ENCODE data around the gene LAMP1. TPM values are rescaled to one million over a fixed set of nuclear protein-coding genes. Genes with fewer than 3 reads are reported as not detected.
"Not testable (repeated sequence)": the region's sequence is repeated elsewhere in the genome, so short reads cannot be mapped to it uniquely, and the experiment has no call there.

Gene LAMP1
- total RNA-seq (86.9 TPM), polyA plus RNA-seq (10 to 100 TPM; 19.3 to 25.9 (median 22.3) TPM)

GRCh38 chr13:113296823-113297369, at the start of gene LAMP1:
TSS of gene LAMP1 (plus strand) at chr13:113297239. CDS start at chr13:113297435, 196 bp downstream.
- peaks cover 16 to 52% (median 36%) of the 10 kb centered on the region in 4 donors for H3K4me1 Mint-ChIP-seq

GRCh38 chr13:113252516-113253095, 44.4 kb upstream of the LAMP1 start:
- H3K27me3 ChIP-seq (ENCODE audit: control insufficient read depth, insufficient read depth, low read length): no peaks in the 10 kb centered on the region
- Mint-ChIP-seq H3K4me1 (peaks cover 0 to 4% (median 0%) of the 10 kb centered on the region in 4 donors), H3K36me3 (peaks cover 62% of the 10 kb centered on the region), H3K9me3 (no peaks in the 10 kb centered on the region), H3K27ac (no peak overlapping the region), H3K4me3 (no peak overlapping the region), H3K27me3 (no peaks in the 10 kb centered on the region)
- no peaks in the 10 kb centered on the region for H3K4me1 ChIP-seq (ENCODE audit: control insufficient read depth, insufficient read depth, low read length, poor library complexity, severe bottlenecking)
- no peak for ATAC-seq (ENCODE audit: low read depth in 2 of 2)
- no peak for DNase-seq
- no peak overlapping the region for H3K4me3 ChIP-seq (ENCODE audit: low read depth, low read length)
- H3K27ac ChIP-seq (ENCODE audit: insufficient read depth, low read length, poor library complexity, severe bottlenecking): no peak overlapping the region
- peaks cover 94% of the 10 kb centered on the region for H3K36me3 ChIP-seq (ENCODE audit: control insufficient read depth, insufficient read depth, low read length)
- no peaks in the 10 kb centered on the region for H3K9me3 ChIP-seq (ENCODE audit: control insufficient read depth in 2 of 2, low read length in 2 of 2)

More at GRCh38 chr13:113296823-113297369, at the start of gene LAMP1:
- DNase-seq (peak; percentile 97 to 99 (median 98)), ATAC-seq (ENCODE audit: low read depth in 2 of 2) (peak; percentile 87)
- peak within 1 kb of the TSS; percentile 100 for H3K27ac Mint-ChIP-seq
- H3K4me3 Mint-ChIP-seq: peak within 1 kb of the TSS; percentile 94 to 99 (median 97)
- peaks cover 46% of the 10 kb centered on the region for H3K27me3 Mint-ChIP-seq
- Histone ChIP-seq H3K4me1 (ENCODE audit: control insufficient read depth, insufficient read depth, low read length, poor library complexity, severe bottlenecking) (peaks cover 35% of the 10 kb centered on the region), H3K4me3 (ENCODE audit: low read depth, low read length) (peak within 1 kb of the TSS; percentile 82), H3K27me3 (ENCODE audit: control insufficient read depth, insufficient read depth, low read length) (peaks cover 8% of the 10 kb centered on the region), H3K27ac (ENCODE audit: insufficient read depth, low read length, poor library complexity, severe bottlenecking) (peak within 1 kb of the TSS; percentile 84), H3K36me3 (ENCODE audit: control insufficient read depth, insufficient read depth, low read length) (no peaks in the 10 kb centered on the region), H3K9me3 (ENCODE audit: control insufficient read depth in 2 of 2, low read length in 2 of 2) (no peaks in the 10 kb centered on the region)
- H3K9me3 Mint-ChIP-seq: peaks cover 0 to 9% (median 0%) of the 10 kb centered on the region in 7 donors
- H3K36me3 Mint-ChIP-seq: peaks cover 7% of the 10 kb centered on the region

DNA sequence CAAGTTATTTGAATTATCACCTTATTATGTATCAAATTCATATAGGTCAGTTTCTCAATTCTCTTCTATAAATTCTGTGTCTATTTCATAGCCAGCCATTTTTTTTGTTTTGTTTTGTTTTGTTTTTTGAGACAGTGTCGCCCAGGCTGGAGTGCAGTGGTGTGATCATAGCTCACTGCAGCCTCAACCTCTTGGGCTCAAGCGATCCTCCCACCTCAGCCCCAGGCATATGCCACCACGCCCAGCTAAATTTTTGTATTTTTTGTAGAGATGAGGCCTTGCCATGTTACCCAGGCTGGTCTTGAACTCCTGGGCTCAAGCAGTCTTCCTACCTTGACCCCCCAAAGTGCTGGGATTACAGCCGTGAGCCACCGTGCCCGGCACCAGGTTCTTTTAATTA, 39.1 kb upstream of the LAMP1 start:
- H3K4me1 Mint-ChIP-seq; H3K27me3 Mint-ChIP-seq; H3K9me3 Mint-ChIP-seq; H3K4me3 Mint-ChIP-seq; DNase-seq; H3K27ac ChIP-seq (ENCODE audit: insufficient read depth, low read length, poor library complexity, severe bottlenecking); H3K4me1 ChIP-seq (ENCODE audit: control insufficient read depth, insufficient read depth, low read length, poor library complexity, severe bottlenecking); H3K27ac Mint-ChIP-seq; H3K4me3 ChIP-seq (ENCODE audit: low read depth, low read length); H3K27me3 ChIP-seq (ENCODE audit: control insufficient read depth, insufficient read depth, low read length); ATAC-seq (ENCODE audit: low read depth in 2 of 2); H3K9me3 ChIP-seq (ENCODE audit: control insufficient read depth in 2 of 2, low read length in 2 of 2): not testable (repeated sequence)
- H3K36me3 Mint-ChIP-seq: peaks cover 46% of the 10 kb centered on the region
- peaks cover 81% of the 10 kb centered on the region for H3K36me3 ChIP-seq (ENCODE audit: control insufficient read depth, insufficient read depth, low read length)

- no peaks in the 10 kb centered on the region for H3K4me1 ChIP-seq (ENCODE audit: control insufficient read depth, insufficient read depth, low read length, poor library complexity, severe bottlenecking)
- H3K9me3 ChIP-seq (ENCODE audit: control insufficient read depth in 2 of 2, low read length in 2 of 2): no peaks in the 10 kb centered on the region
- Mint-ChIP-seq H3K27me3 (no peaks in the 10 kb centered on the region), H3K27ac (no peak overlapping the region), H3K36me3 (peaks cover 46% of the 10 kb centered on the region), H3K4me3 (peak overlapping the region in 1 of 4 donors; percentile 35), H3K4me1 (peaks cover 0 to 7% (median 1%) of the 10 kb centered on the region in 4 donors), H3K9me3 (no peaks in the 10 kb centered on the region)
- no peaks in the 10 kb centered on the region for H3K27me3 ChIP-seq (ENCODE audit: control insufficient read depth, insufficient read depth, low read length)
- H3K4me3 ChIP-seq (ENCODE audit: low read depth, low read length): no peak overlapping the region
- DNase-seq: no peak
- H3K27ac ChIP-seq (ENCODE audit: insufficient read depth, low read length, poor library complexity, severe bottlenecking): no peak overlapping the region
- peaks cover 78% of the 10 kb centered on the region for H3K36me3 ChIP-seq (ENCODE audit: control insufficient read depth, insufficient read depth, low read length)
- ATAC-seq (ENCODE audit: low read depth in 2 of 2): no peak
Observed at GRCh38 chr13:113258321-113259054, 38.6 kb upstream of the LAMP1 start.

- no peak overlapping the region for H3K4me3 Mint-ChIP-seq
- no peaks in the 10 kb centered on the region for H3K9me3 ChIP-seq (ENCODE audit: control insufficient read depth in 2 of 2, low read length in 2 of 2)
- H3K27me3 ChIP-seq (ENCODE audit: control insufficient read depth, insufficient read depth, low read length): no peaks in the 10 kb centered on the region
- ATAC-seq (ENCODE audit: low read depth in 2 of 2) (no peak), DNase-seq (no peak)
- H3K27me3 Mint-ChIP-seq: no peaks in the 10 kb centered on the region
- peaks cover 72% of the 10 kb centered on the region for H3K36me3 ChIP-seq (ENCODE audit: control insufficient read depth, insufficient read depth, low read length)
- H3K27ac Mint-ChIP-seq: no peak overlapping the region
- H3K4me1 Mint-ChIP-seq: peaks cover 0 to 7% (median 2%) of the 10 kb centered on the region in 4 donors
- peaks cover 33% of the 10 kb centered on the region for H3K36me3 Mint-ChIP-seq
- H3K9me3 Mint-ChIP-seq: no peaks in the 10 kb centered on the region
- no peaks in the 10 kb centered on the region for H3K4me1 ChIP-seq (ENCODE audit: control insufficient read depth, insufficient read depth, low read length, poor library complexity, severe bottlenecking)
- H3K27ac ChIP-seq (ENCODE audit: insufficient read depth, low read length, poor library complexity, severe bottlenecking): no peak overlapping the region
- H3K4me3 ChIP-seq (ENCODE audit: low read depth, low read length): no peak overlapping the region
Observed at GRCh38 chr13:113260996-113261395, 36.0 kb upstream of the LAMP1 start.

- not testable (repeated sequence) for H3K4me3 Mint-ChIP-seq; H3K27ac ChIP-seq (ENCODE audit: insufficient read depth, low read length, poor library complexity, severe bottlenecking); H3K27me3 Mint-ChIP-seq; H3K9me3 ChIP-seq (ENCODE audit: control insufficient read depth in 2 of 2, low read length in 2 of 2); ATAC-seq (ENCODE audit: low read depth in 2 of 2); H3K4me1 Mint-ChIP-seq; H3K27ac Mint-ChIP-seq; H3K4me1 ChIP-seq (ENCODE audit: control insufficient read depth, insufficient read depth, low read length, poor library complexity, severe bottlenecking); H3K4me3 ChIP-seq (ENCODE audit: low read depth, low read length); H3K27me3 ChIP-seq (ENCODE audit: control insufficient read depth, insufficient read depth, low read length); H3K9me3 Mint-ChIP-seq; DNase-seq
- peaks cover 55% of the 10 kb centered on the region for H3K36me3 ChIP-seq (ENCODE audit: control insufficient read depth, insufficient read depth, low read length)
- H3K36me3 Mint-ChIP-seq: peaks cover 22% of the 10 kb centered on the region
Observed at GRCh38 chr13:113263016-113263415, 34.0 kb upstream of the LAMP1 start.

DNA sequence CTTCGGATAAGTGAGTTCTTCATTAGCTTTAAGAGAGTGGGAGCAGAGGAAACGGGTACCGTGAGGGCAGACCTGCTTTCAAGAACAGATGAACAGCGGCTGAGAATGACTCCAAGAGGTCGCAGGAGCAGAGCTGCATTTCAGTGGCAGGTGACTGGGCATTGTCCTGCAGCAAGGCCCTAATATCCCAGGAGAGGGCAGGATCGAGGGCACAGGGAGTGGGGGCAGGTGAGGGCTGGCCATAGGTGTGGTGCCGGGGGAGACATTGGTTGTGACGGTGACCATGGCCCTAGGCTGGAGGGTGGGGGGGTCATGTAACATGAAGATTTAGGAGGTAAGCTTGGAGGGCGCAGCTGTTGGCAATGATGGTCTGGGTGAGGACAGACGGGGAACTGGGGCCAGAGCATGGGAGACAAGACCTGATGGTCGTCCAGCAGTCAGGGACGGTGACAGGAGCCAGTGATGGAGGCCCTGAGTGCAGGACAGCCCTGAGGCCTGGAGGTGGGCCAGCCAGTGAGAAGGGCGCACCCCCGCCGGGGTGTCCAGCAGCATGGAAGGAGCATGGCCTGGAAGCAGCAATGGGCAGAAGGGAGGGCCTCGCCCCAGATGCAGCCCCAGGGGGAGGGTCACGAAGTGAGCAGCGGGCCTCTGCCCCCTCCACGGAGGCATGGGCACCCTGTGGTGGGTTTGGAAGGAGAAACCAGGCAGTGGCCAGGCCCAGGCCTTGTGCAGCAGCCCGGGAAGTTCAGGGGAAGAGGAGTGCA, 29.2 kb upstream of the LAMP1 start:
- H3K4me1 Mint-ChIP-seq: peaks cover 0 to 4% (median 0%) of the 10 kb centered on the region in 4 donors
- no peak for ATAC-seq (ENCODE audit: low read depth in 2 of 2)

More for the DNA sequence above, 29.2 kb upstream of the LAMP1 start:
- no peak for DNase-seq
- Histone ChIP-seq H3K27ac (ENCODE audit: insufficient read depth, low read length, poor library complexity, severe bottlenecking) (no peak overlapping the region), H3K36me3 (ENCODE audit: control insufficient read depth, insufficient read depth, low read length) (peaks cover 21% of the 10 kb centered on the region), H3K4me3 (ENCODE audit: low read depth, low read length) (no peak overlapping the region), H3K4me1 (ENCODE audit: control insufficient read depth, insufficient read depth, low read length, poor library complexity, severe bottlenecking) (no peaks in the 10 kb centered on the region), H3K9me3 (ENCODE audit: control insufficient read depth in 2 of 2, low read length in 2 of 2) (no peaks in the 10 kb centered on the region), H3K27me3 (ENCODE audit: control insufficient read depth, insufficient read depth, low read length) (no peaks in the 10 kb centered on the region)
- no peaks in the 10 kb centered on the region for H3K9me3 Mint-ChIP-seq
- peak overlapping the region in 1 of 3 donors; percentile 76 for H3K27ac Mint-ChIP-seq
- peaks cover 12% of the 10 kb centered on the region for H3K36me3 Mint-ChIP-seq
- H3K27me3 Mint-ChIP-seq: no peaks in the 10 kb centered on the region
- H3K4me3 Mint-ChIP-seq: no peak overlapping the region

Measured in CD4-positive, CD25-positive, alpha-beta regulatory T cell (primary cell).